ENCODE results near the gene RRP9. TPM values are rescaled to one million over a fixed set of nuclear protein-coding genes. Genes with fewer than 3 reads are reported as not detected.

The RRP9 gene
- total and polyA plus RNA-seq, 4 donors: 6.5 to 11.0 (median 7.8) TPM

DNA sequence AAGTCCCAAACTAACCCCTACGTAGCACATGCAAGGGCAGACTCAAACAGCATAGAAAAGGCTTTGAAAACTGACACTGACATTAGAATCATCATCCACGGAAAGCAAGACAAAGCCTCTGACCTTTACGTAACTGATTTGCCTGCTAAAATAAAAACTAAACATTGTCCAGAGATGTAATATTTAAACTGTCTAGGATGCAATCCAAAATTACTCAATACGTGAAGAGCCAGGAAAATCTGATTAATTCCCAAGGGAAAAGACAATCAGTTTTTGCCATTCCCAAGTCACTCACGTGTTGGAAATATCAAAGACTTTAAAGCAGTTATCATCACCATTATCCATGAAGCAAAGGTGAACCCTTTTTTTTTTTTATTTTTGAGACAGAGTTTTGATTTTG lies 25.3 kb downstream of the RRP9 start:
- no peaks in the 10 kb centered on the region for H3K36me3 ChIP-seq (ENCODE audit: control insufficient read depth in 4 of 4, insufficient read depth in 3 of 4, low read depth in 1 of 4, low read length in 3 of 4)
- no peaks in the 10 kb centered on the region for H3K9me3 ChIP-seq (ENCODE audit: control insufficient read depth in 4 of 4, low read length in 3 of 4)
- WGBS: 33% methylated on average over 5 of the region's 5 CpGs
- no peaks in the 10 kb centered on the region for H3K4me1 ChIP-seq (ENCODE audit: control insufficient read depth in 4 of 4, insufficient read depth in 4 of 4, low read length in 3 of 4)
- H3K27ac ChIP-seq (ENCODE audit: low read depth in 1 of 2, low read length in 2 of 2): no peak overlapping the region
- DNase-seq (ENCODE audit: low spot score): no peak
- TF ChIP-seq ATF3 (IDR thresholded peaks at IDR 0.05): no peak
- peak in 1 of 2 donors; percentile 24 for TF ChIP-seq HNF4A (conservative IDR thresholded peaks at IDR 0.05)
- peak in 1 of 2 donors; percentile 64 for TF ChIP-seq JUND (IDR thresholded peaks at IDR 0.05)
- no peaks in the 10 kb centered on the region for H3K27me3 ChIP-seq (ENCODE audit: control insufficient read depth in 4 of 4, insufficient read depth in 4 of 4, low read length in 3 of 4)
- no peak overlapping the region for H3K9ac ChIP-seq (ENCODE audit: low read depth in 1 of 2, low read length in 2 of 2)
- no peak overlapping the region for H3K4me3 ChIP-seq (ENCODE audit: low read depth in 1 of 3, low read length in 3 of 3)

- TF ChIP-seq HNF4G (IDR thresholded peaks at IDR 0.05) (no peak), YY1 (IDR thresholded peaks at IDR 0.05) (no peak), SP1 (IDR thresholded peaks at IDR 0.05) (no peak), RAD21 (IDR thresholded peaks at IDR 0.05) (no peak), HNF4A (conservative IDR thresholded peaks at IDR 0.05) (no peak), EGR1 (IDR thresholded peaks at IDR 0.05; ENCODE audit: low read depth in 2 of 2) (no peak), RXRA (IDR thresholded peaks at IDR 0.05) (no peak)
- TF ChIP-seq, protein P1, sequence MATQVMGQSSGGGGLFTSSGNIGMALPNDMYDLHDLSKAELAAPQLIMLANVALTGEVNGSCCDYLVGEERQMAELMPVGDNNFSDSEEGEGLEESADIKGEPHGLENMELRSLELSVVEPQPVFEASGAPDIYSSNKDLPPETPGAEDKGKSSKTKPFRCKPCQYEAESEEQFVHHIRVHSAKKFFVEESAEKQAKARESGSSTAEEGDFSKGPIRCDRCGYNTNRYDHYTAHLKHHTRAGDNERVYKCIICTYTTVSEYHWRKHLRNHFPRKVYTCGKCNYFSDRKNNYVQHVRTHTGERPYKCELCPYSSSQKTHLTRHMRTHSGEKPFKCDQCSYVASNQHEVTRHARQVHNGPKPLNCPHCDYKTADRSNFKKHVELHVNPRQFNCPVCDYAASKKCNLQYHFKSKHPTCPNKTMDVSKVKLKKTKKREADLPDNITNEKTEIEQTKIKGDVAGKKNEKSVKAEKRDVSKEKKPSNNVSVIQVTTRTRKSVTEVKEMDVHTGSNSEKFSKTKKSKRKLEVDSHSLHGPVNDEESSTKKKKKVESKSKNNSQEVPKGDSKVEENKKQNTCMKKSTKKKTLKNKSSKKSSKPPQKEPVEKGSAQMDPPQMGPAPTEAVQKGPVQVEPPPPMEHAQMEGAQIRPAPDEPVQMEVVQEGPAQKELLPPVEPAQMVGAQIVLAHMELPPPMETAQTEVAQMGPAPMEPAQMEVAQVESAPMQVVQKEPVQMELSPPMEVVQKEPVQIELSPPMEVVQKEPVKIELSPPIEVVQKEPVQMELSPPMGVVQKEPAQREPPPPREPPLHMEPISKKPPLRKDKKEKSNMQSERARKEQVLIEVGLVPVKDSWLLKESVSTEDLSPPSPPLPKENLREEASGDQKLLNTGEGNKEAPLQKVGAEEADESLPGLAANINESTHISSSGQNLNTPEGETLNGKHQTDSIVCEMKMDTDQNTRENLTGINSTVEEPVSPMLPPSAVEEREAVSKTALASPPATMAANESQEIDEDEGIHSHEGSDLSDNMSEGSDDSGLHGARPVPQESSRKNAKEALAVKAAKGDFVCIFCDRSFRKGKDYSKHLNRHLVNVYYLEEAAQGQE (IDR thresholded peaks at IDR 0.05): no peak
- WGBS: 77% methylated on average over 4 of the region's 4 CpGs
- H3K4me1 ChIP-seq (ENCODE audit: control insufficient read depth in 4 of 4, insufficient read depth in 4 of 4, low read length in 3 of 4): no peaks in the 10 kb centered on the region
- DNase-seq (ENCODE audit: low spot score): no peak
- no peaks in the 10 kb centered on the region for H3K36me3 ChIP-seq (ENCODE audit: control insufficient read depth in 4 of 4, insufficient read depth in 3 of 4, low read depth in 1 of 4, low read length in 3 of 4)
- H3K9me3 ChIP-seq (ENCODE audit: control insufficient read depth in 4 of 4, low read length in 3 of 4): no peaks in the 10 kb centered on the region
- H3K9ac ChIP-seq (ENCODE audit: low read depth in 1 of 2, low read length in 2 of 2): no peak overlapping the region
- H3K4me3 ChIP-seq (ENCODE audit: low read depth in 1 of 3, low read length in 3 of 3): no peak overlapping the region
- no peak overlapping the region for H3K27ac ChIP-seq (ENCODE audit: low read depth in 1 of 2, low read length in 2 of 2)
- H3K27me3 ChIP-seq (ENCODE audit: control insufficient read depth in 4 of 4, insufficient read depth in 4 of 4, low read length in 3 of 4): no peaks in the 10 kb centered on the region
Observed at GRCh38 chr3:51908026-51908425, 33.7 kb downstream of the RRP9 start.

DNA sequence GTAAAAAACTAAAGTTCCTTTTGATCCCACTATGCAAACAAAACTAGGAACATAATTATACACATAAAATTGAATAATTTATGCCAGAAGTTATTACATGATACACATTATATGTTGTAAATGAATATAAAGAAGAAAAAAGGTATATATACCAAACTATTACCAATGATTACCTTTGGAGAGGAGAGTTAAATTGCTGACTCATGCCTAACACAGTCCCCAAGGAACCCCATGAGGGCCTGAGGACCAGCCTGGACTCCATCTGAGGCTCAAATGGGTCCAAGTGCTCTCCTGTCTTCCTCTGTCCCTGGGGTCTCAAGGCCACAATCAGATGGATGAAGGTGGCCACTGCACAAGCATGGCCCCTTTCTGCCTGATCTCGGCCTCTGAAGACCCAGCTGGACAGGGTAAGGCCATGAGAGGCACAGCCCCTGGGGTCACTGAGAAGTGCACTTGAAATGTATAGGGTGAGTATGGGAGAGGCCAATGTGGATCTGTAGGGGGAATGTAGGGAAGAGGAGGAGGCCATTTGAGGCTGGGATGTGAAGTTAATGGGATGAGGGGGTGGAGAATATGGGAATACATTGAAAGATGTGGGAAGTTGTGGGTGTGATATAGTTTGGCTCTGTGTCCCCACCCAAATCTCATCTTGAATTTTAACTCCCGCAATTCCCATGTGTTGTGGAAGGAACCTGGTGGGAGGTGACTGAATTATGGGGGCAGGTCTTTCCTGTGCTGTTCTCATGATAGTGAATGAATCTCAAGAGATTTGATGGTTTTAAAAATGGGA lies 37.5 kb downstream of the RRP9 start:
- Histone ChIP-seq H3K36me3 (ENCODE audit: control insufficient read depth in 4 of 4, insufficient read depth in 3 of 4, low read depth in 1 of 4, low read length in 3 of 4) (no peaks in the 10 kb centered on the region), H3K4me1 (ENCODE audit: control insufficient read depth in 4 of 4, insufficient read depth in 4 of 4, low read length in 3 of 4) (no peaks in the 10 kb centered on the region), H3K9ac (ENCODE audit: low read depth in 1 of 2, low read length in 2 of 2) (no peak overlapping the region), H3K27ac (ENCODE audit: low read depth in 1 of 2, low read length in 2 of 2) (no peak overlapping the region), H3K27me3 (ENCODE audit: control insufficient read depth in 4 of 4, insufficient read depth in 4 of 4, low read length in 3 of 4) (no peaks in the 10 kb centered on the region), H3K9me3 (ENCODE audit: control insufficient read depth in 4 of 4, low read length in 3 of 4) (no peaks in the 10 kb centered on the region), H3K4me3 (ENCODE audit: low read depth in 1 of 3, low read length in 3 of 3) (no peak overlapping the region)
- no peak for DNase-seq (ENCODE audit: low spot score)
- WGBS: 94% methylated on average over 2 of the region's 2 CpGs
- TF ChIP-seq MAX (IDR thresholded peaks at IDR 0.05) (no peak), FOXA1 (IDR thresholded peaks at IDR 0.05) (no peak), TAF1 (conservative IDR thresholded peaks at IDR 0.05) (no peak), GABPA (IDR thresholded peaks at IDR 0.05 in 1 of 2, conservative IDR thresholded peaks at IDR 0.05 in 1 of 2) (no peak), ATF3 (IDR thresholded peaks at IDR 0.05) (no peak), YY1 (IDR thresholded peaks at IDR 0.05) (no peak), JUND (IDR thresholded peaks at IDR 0.05) (no peak)
- TF ChIP-seq, protein P2, sequence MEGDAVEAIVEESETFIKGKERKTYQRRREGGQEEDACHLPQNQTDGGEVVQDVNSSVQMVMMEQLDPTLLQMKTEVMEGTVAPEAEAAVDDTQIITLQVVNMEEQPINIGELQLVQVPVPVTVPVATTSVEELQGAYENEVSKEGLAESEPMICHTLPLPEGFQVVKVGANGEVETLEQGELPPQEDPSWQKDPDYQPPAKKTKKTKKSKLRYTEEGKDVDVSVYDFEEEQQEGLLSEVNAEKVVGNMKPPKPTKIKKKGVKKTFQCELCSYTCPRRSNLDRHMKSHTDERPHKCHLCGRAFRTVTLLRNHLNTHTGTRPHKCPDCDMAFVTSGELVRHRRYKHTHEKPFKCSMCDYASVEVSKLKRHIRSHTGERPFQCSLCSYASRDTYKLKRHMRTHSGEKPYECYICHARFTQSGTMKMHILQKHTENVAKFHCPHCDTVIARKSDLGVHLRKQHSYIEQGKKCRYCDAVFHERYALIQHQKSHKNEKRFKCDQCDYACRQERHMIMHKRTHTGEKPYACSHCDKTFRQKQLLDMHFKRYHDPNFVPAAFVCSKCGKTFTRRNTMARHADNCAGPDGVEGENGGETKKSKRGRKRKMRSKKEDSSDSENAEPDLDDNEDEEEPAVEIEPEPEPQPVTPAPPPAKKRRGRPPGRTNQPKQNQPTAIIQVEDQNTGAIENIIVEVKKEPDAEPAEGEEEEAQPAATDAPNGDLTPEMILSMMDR (IDR thresholded peaks at IDR 0.05; ENCODE audit: low read depth, low read length, missing input control): no peak
- TF ChIP-seq, protein P1 (IDR thresholded peaks at IDR 0.05): no peak
